Right lobe of liver (tissue), 6 donors: Measurements from ENCODE around the gene SLC24A1. TPM values are rescaled to one million over a fixed set of nuclear protein-coding genes. Genes with fewer than 3 reads are reported as not detected.

Experiments
- ATAC-seq, 4 donors: fragments of 200-7000 bp; cut with Tn5 transposase; one replicate each; pipeline ENCODE4 v1.9.1; 2020; ENCODE audit warnings: mild to moderate bottlenecking in 4 of 4, moderate library complexity in 4 of 4
- DNase-seq, 3 donors: peaks; one replicate each; pipeline ENCODE4 v3.0.0-alpha.2; 2020
- H3K27ac ChIP-seq, 3 donors: fragments of 200-600 bp; one replicate each; pipeline ENCODE4 v1.8.0; 2022
- H3K27me3 ChIP-seq, 2 donors: fragments of 200-600 bp; one replicate each; pipeline ENCODE4 v1.8.0; 2022
- H3K36me3 ChIP-seq, 4 donors: fragments of 200-600 bp; sonication (generic) in 1 of 4; one replicate each; pipeline versions ENCODE4 v1.5.1 to v1.8.0; 2017 to 2022; ENCODE audit warnings: control low read depth in 1 of 4
- H3K4me1 ChIP-seq, 4 donors: fragments of 200-600 bp; sonication (generic) in 1 of 4; one replicate each; pipeline versions ENCODE4 v1.5.1 to v1.8.0; 2017 to 2022; ENCODE audit warnings: control low read depth in 1 of 4
- H3K4me3 ChIP-seq, 3 donors: fragments of 200-600 bp; one replicate each; pipeline ENCODE4 v1.8.0; 2022
- H3K9me3 ChIP-seq, 4 donors: fragments of 200-600 bp; sonication (generic) in 1 of 4; one replicate each; pipeline versions ENCODE4 v1.5.1 to v1.8.0; 2017 to 2022; ENCODE audit warnings: control low read depth in 1 of 4
- POLR2A ChIP-seq: fragments of 450-650 bp; IDR thresholded peaks from one replicate; pipeline ENCODE4 v1.6.1; 2017; ENCODE audit warnings: antibody characterized with exemption, mild to moderate bottlenecking
- whole genome bisulfite sequencing: methylation state at CpG from one replicate; pipeline ENCODE4 v1.1.6; 2018; ENCODE audit warnings: low coverage, low lambda C conversion rate; ENCODE audit not compliant: insufficient coverage; ENCODE audit errors: missing lambda C conversion rate; 5-methylcytosine and 5-hydroxymethylcytosine counted together
- intact Hi-C, 2 donors: fragments of 100-400 bp; cut with DNase I; formaldehyde crosslinking; loops; one replicate each; pipeline versions ENCODE4 v1.11.2 to v1.14.1; 2022
- total RNA-seq, 6 experiments: library from RNA; depleted of rRNA in 2 of 6; stranded (reverse); fragments of >200 nt in 2 of 6; fragmentation: NEBNext Ultra II Directional in 3 of 6; extraction: Animal tissue kit (Norgen Biotek cat#: 25700) in 3 of 6; gene quantifications; one replicate each; pipeline versions ENCODE4 v1.1.0 to v1.2.4, GENCODE V29; 2016 to 2023
- TF ChIP-seq, protein P1 (sequence below), 4 donors: fragments of 200-600 bp in 3 of 4; fragments of 450-650 bp in 1 of 4; IDR thresholded peaks; one replicate each; pipeline versions ENCODE4 v1.5.1 to v1.8.0; 2016 to 2022; ENCODE audit warnings: antibody characterized with exemption in 4 of 4, mild to moderate bottlenecking in 2 of 4
- donor health status: DM: no; HTN: yes; CAD: no.
- donor health status: DM: no; HTN: no; CAD: no.
- donor health status: DM: no; HTN: no; CAD: no.
- donor health status: DM: no; HTN: yes; CAD: no.
- donor health status: DM: no; HTN: yes; CAD: no.

The SLC24A1 gene
- total RNA-seq, 6 experiments from 2014 or later = 1.7 to 5.0 (median 4.8) TPM

DNA sequence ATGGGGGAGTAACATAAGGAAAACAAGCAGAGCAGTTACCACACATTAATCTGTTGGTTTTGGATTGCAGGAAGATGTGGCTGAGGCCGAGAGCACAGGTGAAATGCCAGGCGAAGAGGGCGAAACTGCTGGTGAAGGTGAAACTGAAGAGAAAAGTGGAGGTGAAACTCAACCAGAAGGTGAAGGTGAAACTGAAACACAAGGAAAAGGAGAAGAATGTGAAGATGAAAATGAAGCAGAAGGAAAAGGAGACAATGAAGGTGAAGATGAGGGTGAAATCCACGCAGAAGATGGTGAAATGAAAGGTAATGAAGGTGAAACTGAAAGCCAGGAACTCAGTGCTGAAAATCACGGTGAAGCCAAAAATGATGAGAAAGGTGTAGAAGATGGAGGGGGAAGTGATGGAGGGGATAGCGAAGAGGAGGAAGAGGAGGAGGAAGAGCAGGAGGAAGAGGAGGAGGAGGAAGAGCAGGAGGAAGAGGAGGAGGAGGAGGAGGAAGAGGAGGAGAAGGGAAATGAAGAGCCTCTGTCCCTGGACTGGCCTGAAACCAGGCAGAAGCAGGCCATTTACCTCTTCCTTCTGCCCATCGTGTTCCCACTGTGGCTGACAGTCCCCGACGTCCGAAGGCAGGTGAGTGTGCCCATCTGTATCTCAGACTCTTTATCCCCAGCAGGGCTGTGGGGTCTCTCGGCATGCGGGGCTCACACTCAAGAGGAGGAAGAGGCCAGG lies 28.7 kb downstream of the SLC24A1 start:
- intact Hi-C loops = no loop called here
- TF ChIP-seq, protein P1, sequence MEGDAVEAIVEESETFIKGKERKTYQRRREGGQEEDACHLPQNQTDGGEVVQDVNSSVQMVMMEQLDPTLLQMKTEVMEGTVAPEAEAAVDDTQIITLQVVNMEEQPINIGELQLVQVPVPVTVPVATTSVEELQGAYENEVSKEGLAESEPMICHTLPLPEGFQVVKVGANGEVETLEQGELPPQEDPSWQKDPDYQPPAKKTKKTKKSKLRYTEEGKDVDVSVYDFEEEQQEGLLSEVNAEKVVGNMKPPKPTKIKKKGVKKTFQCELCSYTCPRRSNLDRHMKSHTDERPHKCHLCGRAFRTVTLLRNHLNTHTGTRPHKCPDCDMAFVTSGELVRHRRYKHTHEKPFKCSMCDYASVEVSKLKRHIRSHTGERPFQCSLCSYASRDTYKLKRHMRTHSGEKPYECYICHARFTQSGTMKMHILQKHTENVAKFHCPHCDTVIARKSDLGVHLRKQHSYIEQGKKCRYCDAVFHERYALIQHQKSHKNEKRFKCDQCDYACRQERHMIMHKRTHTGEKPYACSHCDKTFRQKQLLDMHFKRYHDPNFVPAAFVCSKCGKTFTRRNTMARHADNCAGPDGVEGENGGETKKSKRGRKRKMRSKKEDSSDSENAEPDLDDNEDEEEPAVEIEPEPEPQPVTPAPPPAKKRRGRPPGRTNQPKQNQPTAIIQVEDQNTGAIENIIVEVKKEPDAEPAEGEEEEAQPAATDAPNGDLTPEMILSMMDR (IDR thresholded peaks at IDR 0.05) = no peak
- no peak for TF ChIP-seq POLR2A
- ATAC-seq = no peak
- H3K36me3 ChIP-seq = peaks cover 0 to 3% (median 1%) of the 10 kb centered on the region in 4 donors
- H3K4me1 ChIP-seq = no peaks in the 10 kb centered on the region
- 89% methylated on average over 6 of the region's 12 CpGs for WGBS
- H3K27ac ChIP-seq = no peak overlapping the region
- H3K4me3 ChIP-seq = no peak overlapping the region
- DNase-seq = no peak
- H3K27me3 ChIP-seq = no peaks in the 10 kb centered on the region
- H3K9me3 ChIP-seq = no peaks in the 10 kb centered on the region

DNA sequence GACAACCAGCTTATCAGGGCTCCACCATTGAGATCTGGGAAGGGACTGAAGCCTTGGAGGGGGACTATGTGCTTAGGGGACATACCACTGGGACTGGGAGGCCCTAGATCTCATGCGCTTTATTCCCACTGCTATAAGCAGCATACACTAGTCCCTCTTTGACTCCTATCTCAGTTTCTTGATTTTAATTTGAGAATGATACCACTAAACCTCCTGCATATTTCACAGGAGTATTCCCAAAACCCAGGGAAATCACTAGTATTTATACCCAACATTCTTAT lies 29.2 kb downstream of the SLC24A1 start:
- Histone ChIP-seq H3K27me3 (no peaks in the 10 kb centered on the region), H3K4me1 (no peaks in the 10 kb centered on the region), H3K27ac (no peak overlapping the region), H3K36me3 (peaks cover 0 to 6% (median 1%) of the 10 kb centered on the region in 4 donors), H3K4me3 (no peak overlapping the region), H3K9me3 (no peaks in the 10 kb centered on the region)
- 100% methylated on average over 1 of the region's 1 CpG for WGBS
- DNase-seq = no peak
- TF ChIP-seq POLR2A = no peak
- TF ChIP-seq, protein P1 (IDR thresholded peaks at IDR 0.05) = no peak
- no peak for ATAC-seq
- intact Hi-C loops = no loop called here

DNA sequence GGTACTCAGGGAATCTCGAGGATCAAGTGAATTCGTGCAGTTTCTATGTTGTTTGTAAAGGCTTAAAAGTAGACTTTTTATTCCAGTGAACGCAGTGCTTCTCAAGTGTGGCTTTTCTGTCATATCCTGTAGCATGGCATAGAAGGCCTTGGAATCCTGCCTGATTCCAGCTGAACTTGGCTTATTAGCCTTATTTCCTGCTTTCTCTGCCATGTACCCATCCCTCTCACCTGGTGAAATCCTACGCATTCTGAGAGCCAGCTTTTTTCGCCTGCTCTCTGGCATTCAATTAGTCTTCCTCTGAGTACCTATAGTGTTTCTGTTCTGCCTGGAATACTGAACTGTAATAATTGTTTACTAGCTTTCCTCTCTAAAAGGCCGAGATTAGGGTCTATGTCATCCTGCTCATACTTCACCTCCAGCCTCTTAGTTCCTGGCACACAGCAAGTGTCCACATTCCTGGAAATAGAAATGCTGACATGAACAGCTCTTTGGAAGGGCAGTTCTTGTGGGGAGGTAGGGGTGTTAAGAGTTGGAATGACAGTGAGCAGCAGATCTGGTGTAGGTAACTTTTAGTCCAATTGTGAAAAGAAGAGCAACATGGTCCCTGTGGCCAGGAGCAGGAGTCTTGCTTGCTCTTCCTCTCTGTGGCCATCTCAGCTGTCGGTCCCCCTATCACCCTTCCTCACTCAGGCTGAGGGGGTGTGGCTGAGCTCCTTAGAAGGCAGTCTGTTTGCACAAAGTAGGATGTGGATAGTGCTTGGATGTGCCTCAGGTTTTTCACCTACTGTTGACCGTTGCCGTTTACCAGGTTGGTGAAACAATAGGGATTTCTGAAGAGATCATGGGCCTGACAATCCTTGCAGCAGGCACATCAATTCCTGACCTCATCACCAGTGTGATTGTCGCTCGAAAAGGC lies 30.4 kb downstream of the SLC24A1 start:
- no peaks in the 10 kb centered on the region for H3K27me3 ChIP-seq
- no peak overlapping the region for H3K4me3 ChIP-seq
- no peak for TF ChIP-seq POLR2A
- TF ChIP-seq, protein P1 (IDR thresholded peaks at IDR 0.05) = no peak
- no peaks in the 10 kb centered on the region for H3K9me3 ChIP-seq
- H3K27ac ChIP-seq = no peak overlapping the region
- no peaks in the 10 kb centered on the region for H3K4me1 ChIP-seq
- no peak for ATAC-seq
- no peak for DNase-seq
- intact Hi-C loops = no loop called here
- whole genome bisulfite sequencing = 61% methylated on average over 8 of the region's 11 CpGs
- H3K36me3 ChIP-seq = peaks cover 0 to 9% (median 1%) of the 10 kb centered on the region in 4 donors

GRCh38 chr15:65653341-65653740 lies 31.6 kb downstream of the SLC24A1 start:
- TF ChIP-seq, protein P1 (IDR thresholded peaks at IDR 0.05) = no peak
- no peak for TF ChIP-seq POLR2A
- H3K4me3 ChIP-seq = no peak overlapping the region
- no peaks in the 10 kb centered on the region for H3K4me1 ChIP-seq
- no peak overlapping the region for H3K27ac ChIP-seq
- ATAC-seq = no peak
- no peaks in the 10 kb centered on the region for H3K27me3 ChIP-seq
- H3K36me3 ChIP-seq = peaks cover 0 to 9% (median 6%) of the 10 kb centered on the region in 4 donors
- DNase-seq = no peak
- no peaks in the 10 kb centered on the region for H3K9me3 ChIP-seq
- intact Hi-C loops = no loop called here
